ENCODE results near the gene YAF2.

YAF2 gene

DNA sequence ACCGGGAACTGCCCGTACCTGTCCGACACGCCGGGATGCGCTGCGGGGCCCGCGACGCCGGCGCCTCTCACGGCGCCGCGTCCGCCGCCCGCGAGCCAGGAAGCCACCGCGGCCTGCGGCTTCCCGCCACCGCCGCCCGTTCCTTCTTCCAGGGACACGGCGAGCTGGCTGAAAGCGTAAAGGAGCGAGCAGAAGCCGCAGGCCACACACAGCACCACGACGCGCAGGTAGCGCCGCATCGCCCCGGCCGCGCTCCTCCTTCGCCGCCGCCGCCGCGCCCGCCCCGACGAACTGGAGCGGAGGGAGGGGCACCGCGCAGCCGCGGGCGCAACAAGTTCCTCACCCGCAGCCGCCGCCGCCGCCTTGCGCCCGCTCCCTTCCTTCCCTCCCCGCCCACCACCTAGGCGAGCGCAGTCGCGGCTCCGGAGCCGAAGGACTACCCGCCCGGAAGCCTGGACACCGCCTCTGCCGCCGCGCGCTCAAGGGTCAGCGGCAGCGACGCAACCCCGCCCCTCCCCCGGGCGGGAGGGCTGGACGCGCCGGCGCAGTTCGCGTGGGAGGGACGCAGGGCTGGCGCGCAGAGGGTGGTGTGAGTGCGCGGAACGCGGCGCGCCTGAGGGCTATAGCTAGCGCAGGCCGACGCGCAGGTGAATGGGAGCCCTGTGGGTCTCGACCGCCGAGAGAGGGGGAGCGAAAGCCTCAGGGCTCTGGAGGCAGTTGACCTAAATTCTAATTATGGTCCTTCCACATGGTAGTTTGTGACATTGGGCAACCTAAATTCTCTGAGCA, 93.4 kb downstream of the YAF2 start, which contains the start of gene GXYLT1:
TSS of gene GXYLT1 (minus strand) at position 467 of the 789 bp plus-strand sequence. CDS start at position 239, 228 bp downstream.
- peak; percentile 70 for DNase-seq (ENCODE audit: low read depth)
- TF ChIP-seq, protein P1, sequence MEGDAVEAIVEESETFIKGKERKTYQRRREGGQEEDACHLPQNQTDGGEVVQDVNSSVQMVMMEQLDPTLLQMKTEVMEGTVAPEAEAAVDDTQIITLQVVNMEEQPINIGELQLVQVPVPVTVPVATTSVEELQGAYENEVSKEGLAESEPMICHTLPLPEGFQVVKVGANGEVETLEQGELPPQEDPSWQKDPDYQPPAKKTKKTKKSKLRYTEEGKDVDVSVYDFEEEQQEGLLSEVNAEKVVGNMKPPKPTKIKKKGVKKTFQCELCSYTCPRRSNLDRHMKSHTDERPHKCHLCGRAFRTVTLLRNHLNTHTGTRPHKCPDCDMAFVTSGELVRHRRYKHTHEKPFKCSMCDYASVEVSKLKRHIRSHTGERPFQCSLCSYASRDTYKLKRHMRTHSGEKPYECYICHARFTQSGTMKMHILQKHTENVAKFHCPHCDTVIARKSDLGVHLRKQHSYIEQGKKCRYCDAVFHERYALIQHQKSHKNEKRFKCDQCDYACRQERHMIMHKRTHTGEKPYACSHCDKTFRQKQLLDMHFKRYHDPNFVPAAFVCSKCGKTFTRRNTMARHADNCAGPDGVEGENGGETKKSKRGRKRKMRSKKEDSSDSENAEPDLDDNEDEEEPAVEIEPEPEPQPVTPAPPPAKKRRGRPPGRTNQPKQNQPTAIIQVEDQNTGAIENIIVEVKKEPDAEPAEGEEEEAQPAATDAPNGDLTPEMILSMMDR (conservative IDR thresholded peaks at IDR 0.05; ENCODE audit: low read depth, low read length), result no peak

GRCh38 chr12:42144158-42144407, 94.0 kb downstream of the YAF2 start:
- DNase-seq (ENCODE audit: low read depth), result no peak
- TF ChIP-seq, protein P1 (conservative IDR thresholded peaks at IDR 0.05; ENCODE audit: low read depth, low read length), result no peak
- H3K4me3 ChIP-seq (ENCODE audit: low read length), result peak overlapping the region; percentile 63

More for the DNA sequence above, 93.4 kb downstream of the YAF2 start, which contains the start of gene GXYLT1:
- H3K4me3 ChIP-seq (ENCODE audit: low read length), result peak within 1 kb of the TSS; percentile 63

DNA sequence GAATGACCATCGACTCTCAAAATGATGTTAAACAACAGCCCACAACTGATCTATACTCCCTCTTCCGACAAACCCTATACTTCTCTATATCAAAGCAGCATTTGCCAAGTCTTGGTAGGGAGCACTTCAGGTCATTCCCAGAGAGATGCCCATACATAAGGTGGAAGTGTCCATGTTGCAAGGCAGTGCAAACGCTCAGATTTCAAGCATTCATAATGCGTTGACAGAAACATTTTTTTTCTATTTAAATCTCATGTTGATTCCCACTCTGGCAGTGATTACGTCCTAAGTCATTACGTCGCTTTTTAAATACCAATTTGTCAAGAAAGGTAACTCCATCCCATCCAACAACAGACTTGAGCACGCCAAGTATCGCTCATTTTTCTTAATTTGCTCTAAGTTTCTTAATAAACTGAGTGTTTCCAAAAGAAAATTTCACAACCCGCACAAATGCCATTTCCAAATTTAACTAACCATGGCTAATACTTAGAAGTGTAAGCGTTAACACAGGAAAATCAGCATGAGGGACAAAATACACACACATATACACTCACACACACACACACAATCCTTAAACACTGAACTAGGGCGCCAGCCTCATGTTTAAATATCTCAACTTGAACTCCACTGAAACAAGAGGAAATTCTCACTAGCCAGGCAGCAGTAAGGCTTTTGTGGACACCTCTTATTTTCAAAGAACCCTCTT, 94.4 kb downstream of the YAF2 start:
- TF ChIP-seq, protein P1 (conservative IDR thresholded peaks at IDR 0.05; ENCODE audit: low read depth, low read length), result no peak
- no peak for DNase-seq (ENCODE audit: low read depth)

GRCh38 chr12:42141981-42142606, 96.0 kb downstream of the YAF2 start:
- DNase-seq (ENCODE audit: low read depth), result no peak
- H3K4me3 ChIP-seq (ENCODE audit: low read length), result no peak overlapping the region
- TF ChIP-seq, protein P1 (conservative IDR thresholded peaks at IDR 0.05; ENCODE audit: low read depth, low read length), result no peak

More for the DNA sequence above, 94.4 kb downstream of the YAF2 start:
- peak overlapping the region; percentile 63 for H3K4me3 ChIP-seq (ENCODE audit: low read length)

GRCh38 chr12:42140901-42141300, 97.1 kb downstream of the YAF2 start:
- DNase-seq (ENCODE audit: low read depth), result no peak
- H3K4me3 ChIP-seq (ENCODE audit: low read length), result no peak overlapping the region
- TF ChIP-seq, protein P1 (conservative IDR thresholded peaks at IDR 0.05; ENCODE audit: low read depth, low read length), result no peak

DNA sequence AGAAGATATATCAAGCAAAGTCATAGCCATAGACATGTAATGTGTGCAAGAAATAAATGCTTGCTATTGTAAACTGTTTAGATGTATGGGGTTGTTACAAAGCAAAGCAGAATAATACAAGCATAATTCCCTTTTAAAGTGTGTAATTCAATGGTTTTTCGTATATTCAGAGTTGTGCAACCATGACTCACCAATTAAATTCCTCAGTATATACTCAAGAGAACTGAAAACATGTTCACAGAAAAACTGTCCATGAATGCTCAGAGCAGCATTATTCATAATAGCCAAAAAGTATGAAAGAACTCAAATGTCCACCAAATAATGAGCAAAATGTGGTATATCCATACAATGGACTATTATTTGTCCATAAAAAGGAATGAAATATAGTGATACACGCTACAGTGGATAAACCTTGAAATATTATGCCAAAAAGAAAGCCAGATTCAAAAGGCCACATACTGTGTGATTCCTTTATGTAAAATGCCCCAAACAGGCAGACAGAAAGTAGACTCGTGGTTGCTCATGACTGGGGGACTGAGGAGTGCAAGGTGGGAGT, 102.7 kb downstream of the YAF2 start:
- no peak for DNase-seq (ENCODE audit: low read depth)
- no peak overlapping the region for H3K4me3 ChIP-seq (ENCODE audit: low read length)

More for the DNA sequence above, 102.7 kb downstream of the YAF2 start:
- TF ChIP-seq, protein P1 (conservative IDR thresholded peaks at IDR 0.05; ENCODE audit: low read depth, low read length), result no peak
